Kidney tubule cell (primary cell): ENCODE results near the gene SLC9A9.
A peak's percentile ranks its signal among the peaks of the same experiment; 100 is the strongest.

ENCODE experiments used
- DNase-seq: peaks from one replicate; pipeline ENCODE4 v3.0.0-alpha.2; 2018; ENCODE audit warnings: low spot score

The SLC9A9 gene

DNA sequence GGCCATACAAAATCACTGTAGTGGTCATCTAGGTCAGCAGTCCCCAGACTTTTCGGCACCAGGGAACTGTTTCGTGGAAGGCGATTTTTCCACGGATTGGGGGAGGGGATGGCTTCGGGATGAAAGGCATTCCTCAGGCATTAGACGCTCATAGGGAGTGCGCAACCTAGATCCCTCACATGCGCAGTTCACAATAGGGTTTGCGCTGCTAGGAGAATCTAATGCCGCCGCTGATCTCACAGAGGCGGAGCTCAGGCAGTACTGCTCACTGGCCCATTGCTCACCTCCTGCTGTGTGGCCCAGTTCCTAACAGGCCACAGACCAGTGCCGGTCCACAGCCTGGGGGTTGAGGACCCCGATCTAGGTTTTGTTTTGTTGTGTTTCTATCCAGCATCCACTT is 200.1 kb downstream of the SLC9A9 start:
- DNase-seq, result no peak

DNA sequence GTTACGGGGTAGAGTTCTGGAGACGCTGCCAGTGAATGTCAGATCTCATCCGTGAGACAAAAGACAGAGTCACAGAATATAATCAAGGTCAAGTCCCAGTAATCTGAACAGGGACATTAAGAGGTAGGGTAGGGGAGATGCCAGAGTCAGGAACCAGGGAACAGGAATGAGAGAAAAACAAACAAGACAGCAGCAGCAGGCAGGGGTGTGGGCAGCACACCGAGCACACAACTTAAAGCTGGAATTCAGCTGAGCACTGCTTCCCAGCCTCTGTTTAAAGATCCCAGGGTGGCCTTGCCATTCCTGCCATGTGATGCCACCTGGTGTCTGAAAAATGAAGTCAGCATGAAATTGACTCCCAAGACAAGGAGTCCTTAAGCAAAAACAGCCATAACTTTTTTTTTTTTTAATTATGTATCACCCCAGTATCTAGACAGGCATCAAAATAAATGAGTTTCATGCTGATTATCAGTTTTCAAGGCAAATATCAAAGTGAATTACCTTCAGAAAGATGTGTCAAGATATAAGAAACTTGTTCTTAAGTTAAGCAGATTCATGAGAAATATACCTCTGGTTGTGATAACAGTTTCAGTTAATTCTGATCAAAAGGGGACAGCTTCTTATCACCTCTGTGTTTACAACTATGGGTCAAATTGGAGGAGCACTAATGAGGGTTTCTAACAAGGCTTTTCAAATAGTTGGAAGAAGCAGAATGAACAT is 203.7 kb downstream of the SLC9A9 start:
- peak; percentile 86 for DNase-seq

DNA sequence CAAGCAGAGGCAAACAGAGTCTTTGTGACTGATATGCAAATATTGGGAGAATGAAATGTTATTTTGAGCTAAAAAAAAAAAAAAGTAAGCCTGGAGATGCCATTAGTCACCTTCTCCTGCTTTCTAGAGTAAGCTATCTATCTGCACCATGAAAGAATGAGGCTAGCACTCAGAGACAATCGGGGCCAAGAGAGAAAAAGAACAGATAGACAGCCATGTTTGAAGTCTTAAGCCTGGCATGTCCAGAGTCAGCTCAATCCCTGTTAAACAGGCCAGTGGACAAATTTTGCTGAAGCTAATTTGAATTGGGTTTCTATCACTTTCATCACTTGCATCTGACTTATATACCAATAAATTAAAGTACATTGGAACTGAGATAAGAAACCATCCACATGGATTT is 204.4 kb downstream of the SLC9A9 start:
- peak; percentile 9 for DNase-seq

DNA sequence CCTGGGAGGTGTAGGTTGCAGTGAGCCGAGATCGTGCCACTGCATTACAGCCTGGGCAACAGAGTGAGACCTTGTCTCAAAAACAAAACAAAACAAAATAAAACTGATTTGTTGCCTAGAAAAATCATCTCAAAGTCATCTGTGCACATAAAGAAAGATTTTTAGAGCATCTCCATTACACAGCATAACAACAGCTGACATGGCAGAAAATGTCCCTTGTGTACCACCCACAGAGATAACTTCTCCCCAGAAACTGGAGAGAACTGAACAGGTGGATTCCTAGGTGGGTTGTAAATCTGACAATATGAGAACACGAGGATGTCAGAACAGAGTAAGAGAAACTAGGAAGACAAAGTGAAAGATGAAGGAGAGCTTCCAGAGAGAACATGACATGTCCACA is 207.5 kb downstream of the SLC9A9 start:
- no peak for DNase-seq

DNA sequence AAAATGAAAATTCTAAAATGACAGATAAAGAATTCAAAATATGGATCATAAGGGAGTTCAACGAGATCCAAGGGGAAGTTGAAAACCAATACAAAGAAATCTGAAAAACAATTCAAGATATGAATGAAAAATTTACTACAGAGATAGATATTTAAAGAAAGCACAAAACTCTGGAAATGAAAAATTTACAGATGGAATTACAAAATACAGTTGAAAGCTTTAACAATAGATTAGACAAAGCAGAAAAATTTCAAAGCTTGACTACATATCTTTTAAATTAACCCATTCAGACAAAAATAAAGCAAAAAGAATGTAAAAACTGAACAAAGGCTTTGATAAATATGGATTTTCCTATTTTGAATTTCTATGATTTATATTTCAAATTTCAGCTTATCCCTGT is 211.1 kb downstream of the SLC9A9 start:
- DNase-seq, result no peak

DNA sequence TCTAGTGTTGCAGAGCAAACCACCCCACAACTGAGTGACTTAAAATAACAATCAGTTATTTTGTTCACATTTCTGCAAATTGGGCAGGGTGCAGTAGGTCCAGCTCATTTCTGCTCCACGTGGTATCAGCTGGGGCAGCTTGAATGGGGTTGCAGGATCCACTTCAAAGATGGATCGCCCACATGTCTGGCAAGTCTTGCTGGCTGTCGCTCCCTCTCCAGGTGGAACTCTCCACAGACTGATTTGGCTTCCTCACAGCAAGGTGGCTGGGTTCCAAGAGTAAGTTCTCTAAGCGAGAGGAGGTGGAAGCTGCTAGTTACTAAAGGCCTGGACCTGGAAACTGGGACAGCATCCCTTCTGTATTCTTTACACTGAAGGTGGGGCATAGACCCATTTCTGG is 213.3 kb downstream of the SLC9A9 start:
- DNase-seq, result no peak

DNA sequence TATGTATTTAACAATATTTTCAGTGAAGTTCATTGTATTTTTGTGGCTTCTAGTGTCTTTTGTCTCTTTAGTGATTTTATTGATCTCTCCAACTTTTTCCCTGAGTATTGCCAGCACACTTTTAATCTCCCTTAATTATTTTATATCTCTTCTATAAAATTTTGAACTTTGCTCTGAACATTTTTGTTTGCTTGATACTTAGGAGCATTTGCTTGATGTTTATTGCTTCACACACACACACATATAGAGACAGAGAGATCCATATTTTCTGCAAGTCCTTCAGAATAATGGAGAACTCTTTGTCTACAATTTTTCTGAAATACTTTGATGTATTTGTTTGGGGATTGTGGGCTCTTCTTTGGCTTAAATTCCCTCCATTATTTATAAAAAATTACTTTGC is 213.8 kb downstream of the SLC9A9 start:
- no peak for DNase-seq

DNA sequence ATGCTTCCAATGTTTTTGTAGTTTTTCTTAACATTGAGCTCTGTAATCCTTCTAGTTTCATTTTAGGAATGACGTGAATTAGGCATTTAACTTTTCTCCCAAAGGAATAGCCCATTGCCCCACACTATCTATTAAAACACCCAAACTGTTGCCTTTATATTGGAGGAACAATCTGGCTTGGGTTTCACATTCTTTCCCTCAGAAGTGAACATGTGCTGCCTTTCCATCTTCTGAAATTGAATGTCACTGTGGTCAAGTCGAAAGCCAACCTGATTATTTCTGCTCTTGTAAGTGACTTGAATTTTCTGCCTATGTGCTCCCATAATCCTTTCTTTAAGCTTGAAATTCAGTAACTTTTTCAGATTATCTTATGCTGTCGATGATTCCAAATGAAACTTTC is 214.5 kb downstream of the SLC9A9 start:
- no peak for DNase-seq

DNA sequence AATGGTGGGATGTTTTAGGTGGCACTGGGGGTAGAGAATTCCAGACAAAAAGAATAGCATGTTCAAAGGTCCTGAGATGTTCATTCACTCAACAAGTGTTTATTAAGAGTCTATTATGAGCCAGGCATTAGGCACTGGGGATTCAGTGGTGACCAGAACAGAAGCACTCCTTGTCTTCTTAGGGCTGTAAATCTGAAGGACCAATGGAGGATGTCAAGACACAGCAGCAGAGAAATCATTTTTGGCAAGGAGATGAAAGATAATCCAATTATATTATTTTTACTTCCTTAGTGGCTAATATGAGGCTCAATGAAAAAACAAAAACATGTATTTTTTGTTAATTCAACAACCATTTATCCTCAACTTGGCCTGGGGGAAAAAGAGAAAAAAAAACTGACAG is 218.5 kb downstream of the SLC9A9 start:
- no peak for DNase-seq

DNA sequence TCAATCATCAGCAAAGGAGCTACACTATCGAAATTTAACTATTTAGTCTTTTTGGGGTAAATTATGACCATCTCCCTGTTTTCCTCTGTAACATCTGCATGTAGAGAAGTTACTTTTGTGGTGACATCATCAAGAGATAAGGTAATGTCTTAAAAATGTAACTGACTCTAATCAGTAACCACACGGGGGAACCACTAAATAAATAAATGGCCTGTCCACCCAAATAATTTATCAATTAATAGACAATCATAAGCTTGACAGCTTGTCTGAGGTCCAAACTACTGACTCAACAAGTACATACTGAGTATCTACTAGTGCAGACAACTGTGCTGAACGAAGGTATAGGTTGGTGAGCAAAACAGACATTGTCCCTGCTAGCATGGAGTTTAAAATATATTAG is 219.3 kb downstream of the SLC9A9 start:
- peak; percentile 73 for DNase-seq

DNA sequence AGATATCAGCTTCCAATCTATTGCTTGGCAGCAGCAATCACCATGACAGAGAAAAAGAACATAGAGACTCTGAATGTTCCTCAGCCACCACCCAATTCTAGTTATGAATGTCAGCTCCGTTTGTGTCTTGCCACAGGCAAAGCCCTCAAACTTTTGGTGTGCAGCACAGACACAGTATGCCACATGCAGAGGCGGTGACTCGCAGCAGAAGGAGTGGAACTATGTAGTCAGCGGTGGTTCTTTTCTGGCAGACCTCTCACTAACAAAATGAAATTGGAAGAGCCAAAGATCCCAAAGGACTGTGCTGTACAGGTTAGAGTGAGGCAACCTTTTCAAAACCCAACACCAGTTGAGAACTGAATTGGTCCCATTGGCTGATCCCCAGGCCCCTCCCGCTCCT is 220.9 kb downstream of the SLC9A9 start:
- DNase-seq, result peak; percentile 66

DNA sequence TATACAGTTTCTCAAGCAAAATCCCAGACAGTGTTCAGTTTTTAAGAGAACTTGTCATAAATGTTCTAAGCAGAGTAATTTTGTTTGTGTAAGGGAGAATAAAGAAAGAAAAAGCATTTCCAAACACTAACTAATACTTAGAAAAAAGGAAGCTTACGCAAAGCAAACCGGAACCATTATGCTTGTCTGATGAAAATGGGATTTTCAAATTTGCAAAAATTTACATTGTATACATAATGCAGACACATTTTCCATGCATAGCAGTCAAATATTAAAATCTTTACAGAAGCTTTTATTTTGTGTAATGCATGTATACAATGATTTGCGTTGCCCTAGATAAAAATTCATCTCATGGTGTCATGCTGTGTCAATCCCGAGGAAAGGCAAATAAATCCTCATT is 229.0 kb downstream of the SLC9A9 start:
- DNase-seq, result no peak

DNA sequence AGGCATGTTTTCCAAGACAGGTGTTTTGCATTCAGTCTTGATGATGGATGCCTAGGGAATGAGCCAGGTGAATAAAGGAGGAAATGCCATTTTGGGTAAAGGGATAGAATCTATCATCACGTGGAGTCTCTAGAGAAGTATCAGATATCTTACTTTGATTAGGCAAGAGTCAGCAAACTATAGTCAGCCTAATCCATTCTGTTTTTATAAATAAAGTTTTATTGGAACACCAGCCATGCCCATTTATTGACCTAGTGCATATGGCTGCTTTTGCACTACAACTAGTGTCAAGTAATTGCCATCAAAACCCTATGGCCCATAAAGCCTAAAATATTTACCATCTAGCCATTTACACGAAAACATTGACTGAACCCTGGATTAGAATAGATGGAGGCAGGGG is 231.2 kb downstream of the SLC9A9 start:
- no peak for DNase-seq

DNA sequence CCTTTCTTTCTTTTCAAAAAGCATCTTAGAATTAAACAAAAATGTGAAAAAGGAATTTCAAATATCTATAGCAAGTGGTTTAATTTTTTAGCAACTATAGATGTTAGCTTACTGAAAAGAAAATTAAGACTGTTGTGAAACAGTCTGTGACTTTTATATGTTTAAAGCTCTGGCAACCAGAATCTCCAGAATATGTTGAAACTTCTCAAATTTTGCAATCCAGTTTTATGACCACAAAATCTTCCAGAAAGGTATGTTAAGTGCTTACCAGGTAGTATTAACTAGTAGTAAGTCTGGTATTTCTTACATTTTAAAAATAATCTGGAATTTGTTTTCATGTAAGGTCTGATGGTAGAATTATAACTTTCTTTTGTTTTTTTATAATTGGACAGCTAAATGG is 235.0 kb downstream of the SLC9A9 start:
- no peak for DNase-seq

DNA sequence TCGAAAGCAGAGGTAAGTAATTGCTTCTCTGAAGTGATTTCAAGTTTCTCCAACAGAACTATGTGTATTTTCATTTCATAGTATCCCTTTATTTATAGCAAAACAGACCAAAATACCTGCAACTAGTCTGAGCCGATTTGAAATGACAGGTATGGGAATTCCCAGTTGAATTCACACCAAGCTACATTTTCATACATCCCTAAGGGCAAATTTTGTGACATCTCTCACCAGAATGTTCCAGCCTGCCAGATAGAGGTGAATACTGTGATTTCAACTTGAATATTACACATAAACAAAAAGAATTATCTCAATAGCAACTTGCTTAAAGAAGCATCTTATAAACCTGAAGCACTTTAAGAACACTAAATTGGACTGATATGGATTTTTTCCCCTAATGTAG is 235.7 kb downstream of the SLC9A9 start:
- no peak for DNase-seq

DNA sequence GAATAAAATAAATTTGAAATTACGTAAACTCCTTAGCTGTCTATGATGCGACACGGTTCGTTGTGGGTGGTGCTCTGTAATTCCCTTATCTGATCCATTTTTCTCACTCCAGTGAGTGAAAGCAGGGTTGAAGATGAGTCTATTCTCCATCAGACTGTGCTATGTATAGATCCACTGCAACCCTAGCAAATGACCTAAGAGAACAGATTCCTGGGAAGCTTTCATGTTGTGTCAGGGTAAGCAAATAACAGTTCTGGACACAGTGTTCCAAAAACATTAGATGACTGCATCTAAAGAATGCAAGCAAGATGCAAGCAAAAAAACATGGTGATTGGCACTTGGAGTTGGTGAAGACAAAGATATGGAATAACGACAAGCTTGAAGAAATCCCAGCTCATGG is 239.3 kb downstream of the SLC9A9 start:
- DNase-seq, result peak; percentile 32

DNA sequence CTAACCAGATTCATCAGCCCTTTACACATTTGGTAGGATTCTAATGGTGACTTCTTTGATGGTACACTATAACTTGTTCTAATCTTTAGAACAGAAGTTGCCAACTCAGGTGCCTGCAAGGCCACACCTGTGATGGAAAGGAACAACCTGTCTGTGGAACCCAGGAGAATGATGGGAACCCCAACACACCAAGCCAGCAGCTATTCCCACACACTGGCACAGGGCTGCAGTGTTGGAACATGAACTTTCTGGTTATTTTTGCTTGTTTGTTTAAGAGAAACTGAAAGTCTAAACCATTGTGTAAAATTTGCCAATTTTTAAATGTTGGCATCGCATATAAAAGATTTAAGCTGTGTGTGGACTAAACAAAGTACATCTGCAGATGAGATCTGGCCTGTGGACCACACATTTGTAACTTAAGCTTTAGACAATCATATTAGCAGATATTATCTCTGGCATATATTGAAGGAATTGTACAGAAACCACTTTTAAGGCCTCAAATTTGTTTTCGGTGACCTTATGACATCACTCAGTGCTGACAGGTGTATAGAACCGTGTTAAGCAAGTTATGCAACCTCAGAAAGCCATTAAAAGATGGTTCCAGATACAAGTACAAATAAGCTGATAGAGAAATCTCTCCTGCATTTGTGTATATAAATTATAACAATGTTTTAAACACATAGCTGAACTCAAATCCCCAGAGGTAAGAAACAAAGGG is 242.9 kb downstream of the SLC9A9 start:
- DNase-seq, result no peak

DNA sequence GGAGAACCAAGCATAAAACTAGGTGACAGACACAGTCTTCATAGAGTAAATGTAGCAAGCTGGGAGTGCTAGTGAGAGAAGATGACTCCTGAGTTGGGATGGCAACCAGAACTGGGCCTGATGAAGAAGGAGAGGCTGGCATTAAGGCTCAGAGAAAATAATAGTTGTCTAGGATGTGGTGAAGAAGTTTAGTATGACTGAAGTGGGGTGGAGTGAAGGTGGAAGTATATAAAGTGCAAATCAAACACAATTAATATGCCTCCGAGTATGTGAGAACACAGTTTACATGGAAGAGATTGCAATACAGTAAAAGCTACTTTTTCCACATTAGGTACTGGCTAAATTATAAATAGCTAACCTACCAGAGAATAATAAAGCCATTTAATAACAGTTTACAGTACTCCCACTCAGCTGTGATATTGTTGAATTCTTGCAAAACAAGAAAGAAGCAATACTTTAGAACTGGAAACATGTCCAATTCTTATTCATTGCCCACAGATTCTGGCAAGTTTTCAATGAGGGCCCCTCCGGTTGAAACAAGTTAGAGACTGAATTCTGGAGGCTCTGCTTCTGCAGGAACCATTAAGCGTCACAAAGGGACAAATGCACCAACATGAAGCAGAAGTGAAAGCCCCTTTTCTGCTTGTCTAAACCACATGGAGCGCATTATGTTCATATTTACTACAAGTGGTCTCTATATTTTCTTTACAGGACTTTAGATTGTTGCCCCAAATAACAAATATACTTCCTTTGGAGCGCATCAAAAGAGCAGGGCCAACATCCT is 243.7 kb downstream of the SLC9A9 start:
- DNase-seq, result no peak

DNA sequence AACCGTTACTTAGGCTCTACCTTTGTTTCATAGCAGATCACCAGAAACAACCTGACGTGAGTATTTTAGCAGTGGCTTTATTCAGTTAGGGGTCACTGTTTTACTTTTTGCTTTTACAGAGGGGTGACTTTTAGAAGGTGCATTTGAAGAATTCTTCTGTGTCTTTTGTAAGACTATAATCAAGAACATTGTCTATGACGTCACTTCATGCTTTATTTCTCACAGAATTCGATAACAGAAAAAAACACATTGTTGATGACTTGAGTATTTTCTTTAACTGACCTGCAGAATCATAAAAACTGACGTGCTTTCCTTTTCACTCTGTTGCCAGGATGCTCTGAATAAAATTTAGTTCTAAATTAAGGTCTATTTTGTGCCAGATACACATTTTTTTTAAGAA is 244.5 kb downstream of the SLC9A9 start:
- no peak for DNase-seq

DNA sequence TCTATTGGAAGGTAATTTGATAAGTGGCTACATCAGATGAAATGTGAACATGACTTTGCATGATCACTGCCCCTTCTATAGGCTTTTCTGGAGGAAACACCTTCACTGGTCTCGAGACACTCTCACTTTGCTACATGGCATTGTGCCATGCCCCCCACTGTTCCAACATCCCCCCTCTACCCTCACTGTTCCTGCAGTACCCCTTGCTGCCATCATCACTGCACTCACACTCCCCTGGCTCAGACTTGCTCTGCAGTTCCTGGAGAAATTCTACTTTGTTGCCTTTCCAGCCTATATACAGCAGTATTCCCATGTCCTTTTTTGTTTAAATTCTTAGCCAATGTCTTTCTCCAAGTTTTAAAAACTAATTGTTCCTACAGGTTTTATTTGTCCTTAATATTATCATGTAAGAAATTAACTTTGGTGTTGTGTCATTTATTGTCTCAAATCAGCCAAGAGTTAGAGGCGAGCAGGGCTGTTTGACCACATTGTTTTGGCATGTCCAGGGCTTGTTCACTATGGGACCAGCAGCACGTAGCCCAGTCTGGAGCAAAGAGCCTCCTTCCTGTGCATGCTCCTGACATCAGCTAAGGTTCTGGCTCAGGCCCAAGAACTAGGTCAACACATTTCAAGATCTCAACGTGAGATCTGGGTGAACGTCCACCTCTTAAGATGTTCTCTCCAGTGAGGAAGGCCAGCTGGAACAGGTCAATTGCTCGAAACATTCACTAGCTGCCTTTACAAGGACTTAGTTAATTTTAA is 246.4 kb downstream of the SLC9A9 start:
- DNase-seq, result peak; percentile 79

DNA sequence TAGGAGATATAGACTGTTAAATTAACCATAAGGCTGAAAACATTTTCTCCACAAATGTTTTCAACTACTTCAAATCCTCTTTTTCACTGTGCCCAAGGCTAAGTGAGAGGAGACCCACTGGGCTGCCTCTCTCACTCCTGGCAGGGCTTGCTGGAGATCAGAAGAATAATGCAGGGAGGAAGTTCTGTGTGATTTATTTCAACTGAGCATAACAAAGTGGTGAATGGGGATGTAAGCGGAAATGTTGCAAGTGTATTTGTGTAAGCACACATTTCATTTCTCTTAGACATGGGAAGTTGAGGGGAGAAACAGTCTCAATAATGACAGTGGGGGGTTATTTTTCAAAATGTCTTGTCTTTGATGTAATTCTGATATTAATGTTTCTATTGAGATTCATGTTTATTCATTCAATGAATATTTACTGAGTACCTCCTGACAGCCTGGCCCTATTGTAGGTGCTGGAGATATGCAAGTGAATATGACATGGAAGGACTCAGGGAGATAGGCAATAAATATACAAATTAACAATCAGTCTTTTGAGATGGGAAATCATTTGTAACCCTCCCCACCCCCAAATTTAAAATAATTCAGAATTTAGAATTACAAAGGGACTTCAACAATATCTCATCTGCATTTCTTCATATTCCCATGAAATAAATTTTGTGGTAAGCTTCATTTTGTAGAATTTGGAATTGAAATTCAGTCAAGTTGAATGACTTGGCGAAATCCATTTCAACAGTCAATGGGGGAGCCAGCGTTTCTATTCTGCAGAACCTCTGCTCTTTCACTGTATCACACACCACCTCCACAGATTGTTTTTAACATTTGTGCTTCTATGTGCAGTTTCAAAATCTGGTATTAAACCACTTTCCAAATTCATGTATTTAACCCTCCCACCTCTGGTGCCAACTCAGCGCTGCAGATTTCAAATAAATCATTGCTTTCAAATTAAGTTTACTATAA is 247.2 kb downstream of the SLC9A9 start:
- DNase-seq, result peak; percentile 4
